GM12892 (cell line): ENCODE data around the gene NPTX2.

Experiments used
- POLR2A ChIP-seq: IDR thresholded peaks from 2 replicates; pipeline ENCODE4 v1.6.1; 2011; ENCODE audit warnings: low read depth, low read length, control low read depth
- POLR2AphosphoS5 ChIP-seq: IDR thresholded peaks from 2 replicates; pipeline ENCODE4 v1.6.1; 2011; ENCODE audit warnings: low read depth, low read length, control low read depth
- TAF1 ChIP-seq: IDR thresholded peaks from 2 replicates; pipeline ENCODE4 v1.6.1; 2011; ENCODE audit warnings: low read depth, mild to moderate bottlenecking, control low read depth, low read length, borderline replicate concordance

GRCh38 chr7:98656899-98657298 lies 39.8 kb downstream of the NPTX2 start:
- no peak for TF ChIP-seq POLR2A
- TF ChIP-seq POLR2AphosphoS5 = no peak
- TF ChIP-seq TAF1 = no peak
